HG03558 (cell line): ENCODE results near the gene SFXN3.
"Not testable (repeated sequence)": the region's sequence is repeated elsewhere in the genome, so short reads cannot be mapped to it uniquely, and the experiment has no call there.

ENCODE experiments used
- ATAC-seq: cut with Tn5 transposase; IDR thresholded peaks from one replicate; pipeline ENCODE4 v1.9.1; 2021; ENCODE audit warnings: moderate number of reproducible peaks; ENCODE audit not compliant: unreplicated experiment; ENCODE audit errors: extremely low read depth

The SFXN3 gene

DNA sequence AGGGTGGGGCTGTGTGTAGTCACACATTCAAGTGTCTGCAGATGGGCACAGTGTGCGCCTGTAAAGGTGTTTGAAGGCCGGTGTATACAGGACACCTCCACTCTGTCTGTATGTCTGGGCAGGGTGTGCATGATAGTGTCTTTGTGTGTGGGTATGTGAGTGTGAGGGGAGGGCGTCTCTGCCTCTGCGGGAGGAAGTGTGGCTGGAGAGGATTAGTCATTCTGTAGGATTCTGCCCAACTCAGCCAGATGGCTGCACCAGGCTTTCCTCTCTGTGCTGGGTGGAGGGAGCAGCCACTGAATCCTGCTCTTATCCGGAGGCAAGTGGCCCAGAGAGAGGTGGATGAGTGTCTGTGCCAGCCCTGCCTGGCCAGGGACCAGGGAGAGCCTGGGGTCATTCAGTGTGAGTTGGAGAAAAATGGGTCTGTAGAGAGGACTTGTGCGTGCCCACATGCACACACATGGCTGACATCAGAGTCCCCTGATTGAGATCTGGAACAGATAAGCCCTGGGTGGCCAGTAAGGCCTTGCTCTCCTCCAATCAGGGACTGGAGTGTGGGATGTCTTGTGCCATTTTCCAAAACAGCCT, 1.7 kb downstream of the SFXN3 start:
- ATAC-seq: no peak

DNA sequence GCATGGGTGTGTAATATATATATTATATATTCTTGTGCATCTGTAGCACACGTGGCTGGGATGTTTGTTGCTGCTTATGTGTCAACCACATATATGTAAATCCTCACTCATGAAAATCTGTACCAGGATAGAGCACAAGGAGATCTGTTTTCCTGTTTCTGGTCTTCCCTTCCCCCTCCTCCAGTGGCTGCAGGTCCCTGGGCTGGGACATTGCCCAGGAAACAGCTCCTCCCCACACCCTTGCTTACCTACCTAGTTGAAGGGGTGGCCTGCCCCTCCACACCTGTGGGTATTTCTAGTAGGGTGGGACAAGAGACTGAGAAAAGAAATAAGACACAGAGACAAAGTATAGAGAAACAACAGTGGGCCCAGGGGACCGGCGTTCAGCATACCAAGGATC, 2.2 kb downstream of the SFXN3 start:
- no peak for ATAC-seq

DNA sequence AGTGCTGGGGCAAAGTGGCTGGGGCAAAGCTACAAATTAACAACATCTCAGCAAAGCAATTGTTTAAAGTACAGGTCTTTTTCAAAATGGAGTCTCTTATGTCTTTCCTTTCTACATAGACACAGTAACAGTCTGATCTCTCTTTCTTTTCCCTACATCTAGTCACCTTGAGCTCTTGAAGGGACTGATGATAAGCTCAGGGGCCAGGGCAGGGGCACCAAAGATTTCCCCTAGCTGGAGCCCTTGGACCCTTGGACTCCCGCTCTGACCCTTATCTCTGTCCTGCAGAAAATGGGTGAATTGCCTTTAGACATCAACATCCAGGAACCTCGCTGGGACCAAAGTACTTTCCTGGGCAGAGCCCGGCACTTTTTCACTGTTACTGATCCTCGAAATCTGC, 3.4 kb downstream of the SFXN3 start:
- not testable (repeated sequence) for ATAC-seq

DNA sequence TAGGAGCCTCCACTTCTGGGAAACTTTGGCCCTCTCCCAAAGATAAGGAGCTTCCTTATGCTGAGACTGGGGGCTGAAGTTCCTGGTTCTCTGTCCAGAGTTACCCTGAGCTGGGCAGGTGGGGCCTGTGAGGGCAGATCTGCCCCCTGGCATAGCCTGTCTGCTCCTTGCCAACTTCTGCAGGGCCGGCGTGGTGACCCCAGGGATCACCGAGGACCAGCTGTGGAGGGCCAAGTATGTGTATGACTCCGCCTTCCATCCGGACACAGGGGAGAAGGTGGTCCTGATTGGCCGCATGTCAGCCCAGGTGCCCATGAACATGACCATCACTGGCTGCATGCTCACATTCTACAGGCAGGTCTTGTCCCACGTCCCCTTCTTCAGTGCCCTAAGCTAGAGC, 4.3 kb downstream of the SFXN3 start:
- ATAC-seq: no peak

DNA sequence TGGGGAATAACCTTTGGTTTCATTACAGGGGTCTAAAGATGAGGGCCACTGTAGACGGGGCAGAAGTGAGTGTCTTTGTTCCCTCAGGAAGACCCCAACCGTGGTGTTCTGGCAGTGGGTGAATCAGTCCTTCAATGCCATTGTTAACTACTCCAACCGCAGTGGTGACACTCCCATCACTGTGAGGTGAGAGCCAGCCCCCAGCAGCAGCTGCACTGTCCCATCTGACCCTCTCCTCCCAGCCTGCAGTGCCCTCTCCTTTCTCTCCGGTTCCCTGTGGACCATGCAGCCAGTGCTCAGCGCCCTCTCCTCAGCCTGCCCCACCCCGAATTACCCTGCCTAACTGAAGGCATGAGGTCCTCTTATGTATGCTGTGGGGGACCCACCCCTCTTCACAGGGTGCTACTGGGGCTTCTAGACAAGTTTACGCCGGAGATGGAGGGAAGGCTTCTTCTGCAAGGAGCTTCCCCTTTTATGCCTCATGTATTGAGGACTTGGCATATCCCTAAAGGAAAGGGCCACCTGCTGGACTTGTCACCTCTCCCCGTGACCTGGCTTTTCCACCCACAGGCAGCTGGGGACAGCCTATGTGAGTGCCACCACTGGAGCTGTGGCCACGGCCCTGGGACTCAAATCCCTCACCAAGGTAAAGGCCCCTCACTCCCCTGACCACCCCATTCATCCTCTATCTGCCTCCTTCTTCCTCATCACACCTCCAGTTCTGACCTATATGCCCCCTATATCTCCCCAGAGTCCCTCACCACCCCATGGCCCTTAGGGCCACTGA, 5.1 kb downstream of the SFXN3 start:
- ATAC-seq: no peak

DNA sequence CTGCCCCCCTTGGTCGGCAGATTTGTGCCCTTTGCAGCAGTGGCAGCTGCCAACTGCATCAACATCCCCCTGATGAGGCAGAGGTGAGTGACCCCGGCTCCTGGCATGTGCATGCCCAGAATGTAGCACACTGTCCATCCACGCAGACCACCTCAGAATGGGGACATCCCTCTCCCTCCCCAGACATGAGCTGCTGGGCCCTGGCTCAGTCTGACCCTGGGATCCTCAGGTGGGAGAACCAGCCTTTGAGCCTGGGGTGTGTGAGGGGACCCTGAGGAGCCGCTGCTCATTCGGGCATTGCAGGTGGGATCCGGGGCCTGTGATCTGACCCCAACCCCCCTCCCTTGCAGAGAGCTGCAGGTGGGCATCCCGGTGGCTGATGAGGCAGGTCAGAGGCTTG, 5.7 kb downstream of the SFXN3 start:
- ATAC-seq: no peak

DNA sequence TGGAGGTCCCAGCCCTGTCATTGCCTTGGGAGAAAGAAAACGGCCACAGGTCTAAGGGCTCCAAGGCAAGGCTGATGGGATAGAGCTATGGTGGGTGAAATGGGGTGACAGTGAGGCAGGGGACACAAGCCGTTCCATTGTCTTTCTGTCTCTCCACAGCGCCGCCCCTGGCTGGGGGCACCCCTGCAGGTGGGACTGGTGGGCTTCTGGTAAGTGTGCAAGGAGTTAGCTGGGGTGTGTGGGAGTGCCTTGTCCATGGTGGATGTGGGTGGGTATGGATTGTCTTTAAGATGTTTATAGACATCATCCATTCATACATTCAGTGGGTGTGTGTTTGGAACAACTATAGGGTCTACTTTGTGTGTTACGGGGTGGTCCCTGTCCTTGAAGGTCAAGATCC, 7.5 kb downstream of the SFXN3 start:
- no peak for ATAC-seq

DNA sequence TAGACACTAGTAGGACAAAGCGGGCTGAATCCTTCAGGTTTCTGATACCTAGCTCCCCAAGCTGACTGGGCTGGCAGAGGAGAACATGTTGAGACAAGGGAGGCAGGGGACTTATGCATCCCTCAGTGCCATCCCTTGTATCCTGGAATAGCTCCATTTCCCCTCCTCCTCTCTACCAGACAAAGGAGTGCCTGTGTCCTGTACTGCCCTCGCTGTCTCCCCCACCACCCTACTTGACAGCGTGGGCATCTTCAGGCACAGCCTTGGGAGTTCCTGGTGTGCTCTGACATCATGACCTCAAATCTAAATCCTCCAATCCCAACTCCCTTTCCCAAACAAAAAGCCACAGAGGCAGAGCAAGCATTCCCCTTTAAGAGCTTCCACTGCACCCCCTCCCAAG, 9.0 kb downstream of the SFXN3 start:
- ATAC-seq: no peak

DNA sequence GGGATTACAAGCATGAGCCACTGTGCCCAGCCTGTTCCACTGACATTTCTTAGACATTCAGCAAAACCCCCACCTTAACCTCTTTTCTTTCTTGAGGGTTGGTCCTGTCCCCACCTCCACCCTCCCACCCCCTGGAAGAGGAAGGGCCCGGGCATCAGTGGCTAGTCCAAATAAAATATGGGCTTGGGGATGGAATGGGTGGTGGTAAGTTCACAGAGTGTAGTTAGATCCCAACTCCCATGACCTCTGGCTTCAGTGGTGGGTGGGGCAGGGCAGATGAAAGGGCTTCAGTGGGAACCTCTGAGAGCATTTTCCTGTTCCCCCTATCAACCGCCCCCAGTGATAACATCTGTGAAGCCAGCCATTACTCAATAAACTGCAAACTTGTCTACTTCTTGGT, 9.8 kb downstream of the SFXN3 start:
- no peak for ATAC-seq

DNA sequence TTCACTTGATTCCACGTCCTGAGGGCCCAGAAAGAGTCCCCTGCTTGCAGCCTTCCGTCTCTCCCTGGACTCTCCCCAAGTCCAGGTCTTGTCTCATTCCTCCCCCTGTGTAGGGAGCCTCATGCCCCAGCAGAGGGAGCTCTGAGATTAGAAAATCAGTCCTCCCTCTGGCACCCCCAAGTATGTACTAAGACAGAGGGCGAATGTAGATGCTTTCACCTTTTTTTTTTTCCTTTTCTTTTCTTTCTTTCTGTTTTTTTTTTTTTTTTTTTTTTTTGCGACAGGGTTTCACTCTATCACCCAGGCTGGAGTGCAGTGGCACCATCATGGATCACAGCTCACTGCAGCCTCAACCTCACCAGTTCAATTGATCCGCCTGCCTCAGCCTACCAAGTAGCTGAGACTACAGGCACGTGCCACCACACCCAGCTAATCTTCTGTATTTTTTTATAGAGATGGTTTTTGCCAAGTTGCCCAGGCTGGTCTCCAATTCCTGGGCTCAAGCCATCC, 10.3 kb downstream of the SFXN3 start:
- peak; percentile 40 for ATAC-seq

DNA sequence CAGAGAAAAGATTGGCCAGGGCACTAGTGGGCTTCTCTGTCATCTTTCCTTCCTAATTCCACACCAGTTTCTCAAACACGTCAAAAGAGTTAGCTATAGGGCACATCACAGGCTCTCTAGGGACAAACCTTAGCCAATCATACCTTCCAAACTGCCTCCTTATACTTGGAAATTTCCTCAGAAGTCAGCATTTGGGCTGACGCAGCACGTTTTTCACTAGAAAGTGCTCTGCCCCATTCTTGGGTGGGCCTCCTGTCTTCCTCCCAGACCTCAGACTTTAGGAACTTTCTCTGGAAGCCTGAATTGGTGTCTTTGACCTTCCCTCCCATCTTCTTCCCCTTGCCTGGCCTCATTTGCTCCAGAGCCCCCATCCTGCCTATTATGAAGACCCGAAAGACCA, 11.1 kb downstream of the SFXN3 start:
- ATAC-seq: no peak

DNA sequence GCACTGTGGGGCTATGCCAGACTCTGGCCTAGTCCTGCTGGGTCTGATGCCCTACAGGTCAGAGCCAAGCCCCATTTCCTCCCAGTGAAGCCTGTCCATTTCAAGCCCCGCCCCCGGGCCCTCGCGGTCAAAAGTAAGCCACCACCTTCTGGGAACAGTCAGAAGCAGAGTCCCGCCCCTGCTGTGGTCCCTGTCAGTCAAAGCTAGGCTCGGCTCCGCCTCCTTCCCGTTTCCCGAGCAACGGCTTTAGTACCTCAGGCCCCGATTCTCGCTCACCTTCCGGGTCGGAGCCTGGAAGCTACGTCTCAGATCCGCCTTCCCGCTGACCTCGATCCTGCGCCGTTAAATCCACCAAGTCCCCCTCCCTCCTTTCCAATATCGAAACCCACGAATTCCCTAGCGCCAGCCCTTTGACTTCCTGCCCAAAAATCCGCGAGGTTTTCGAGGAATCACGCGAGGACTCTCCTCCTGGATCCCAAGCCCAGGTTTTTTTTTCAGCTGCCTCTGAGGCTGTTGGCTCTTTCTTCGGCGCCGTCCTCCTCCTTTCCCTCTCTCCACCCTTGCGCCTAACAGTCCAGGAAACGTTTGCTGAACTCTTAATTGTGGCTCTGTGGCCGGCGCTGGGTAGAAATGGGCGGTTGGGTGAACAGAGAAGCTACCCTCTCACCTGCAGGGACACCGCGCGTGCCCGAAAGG, 11.8 kb downstream of the SFXN3 start:
- ATAC-seq: peak; percentile 76

DNA sequence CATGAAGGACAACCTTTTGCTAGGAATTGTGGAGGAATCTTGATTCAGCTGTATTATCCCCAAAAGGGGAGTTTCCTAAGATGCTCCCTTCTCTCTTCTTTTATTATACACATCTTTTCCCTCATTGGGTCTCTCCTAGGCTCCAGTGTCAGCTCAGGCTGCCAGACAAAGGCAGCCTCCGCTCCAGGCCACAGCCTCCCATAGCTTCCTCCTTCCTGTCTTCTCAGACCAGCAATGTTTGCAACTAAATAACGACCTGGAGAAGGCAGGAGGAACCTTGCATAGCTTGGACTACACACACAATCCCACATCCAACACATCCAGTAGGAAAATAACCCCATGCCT, 12.3 kb downstream of the SFXN3 start:
- ATAC-seq: no peak

DNA sequence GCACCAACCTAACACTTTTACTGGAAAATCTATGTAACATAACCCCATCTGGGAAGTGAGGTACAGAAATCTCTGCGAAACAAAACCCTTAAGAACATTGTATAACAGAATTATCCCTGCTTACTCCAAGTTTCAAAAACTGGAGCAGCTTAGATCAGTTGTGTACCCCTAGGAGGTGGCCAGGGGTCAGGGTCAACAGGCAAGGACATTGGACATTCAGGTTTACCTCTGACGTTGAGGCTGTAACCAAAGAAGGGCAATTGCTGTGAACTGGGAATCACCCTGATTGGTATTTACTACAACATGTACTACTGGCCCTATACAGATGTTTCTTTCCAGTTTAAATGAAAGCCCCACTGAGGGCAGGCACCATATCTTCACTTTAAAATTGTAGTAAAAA, 13.1 kb downstream of the SFXN3 start:
- ATAC-seq: no peak

DNA sequence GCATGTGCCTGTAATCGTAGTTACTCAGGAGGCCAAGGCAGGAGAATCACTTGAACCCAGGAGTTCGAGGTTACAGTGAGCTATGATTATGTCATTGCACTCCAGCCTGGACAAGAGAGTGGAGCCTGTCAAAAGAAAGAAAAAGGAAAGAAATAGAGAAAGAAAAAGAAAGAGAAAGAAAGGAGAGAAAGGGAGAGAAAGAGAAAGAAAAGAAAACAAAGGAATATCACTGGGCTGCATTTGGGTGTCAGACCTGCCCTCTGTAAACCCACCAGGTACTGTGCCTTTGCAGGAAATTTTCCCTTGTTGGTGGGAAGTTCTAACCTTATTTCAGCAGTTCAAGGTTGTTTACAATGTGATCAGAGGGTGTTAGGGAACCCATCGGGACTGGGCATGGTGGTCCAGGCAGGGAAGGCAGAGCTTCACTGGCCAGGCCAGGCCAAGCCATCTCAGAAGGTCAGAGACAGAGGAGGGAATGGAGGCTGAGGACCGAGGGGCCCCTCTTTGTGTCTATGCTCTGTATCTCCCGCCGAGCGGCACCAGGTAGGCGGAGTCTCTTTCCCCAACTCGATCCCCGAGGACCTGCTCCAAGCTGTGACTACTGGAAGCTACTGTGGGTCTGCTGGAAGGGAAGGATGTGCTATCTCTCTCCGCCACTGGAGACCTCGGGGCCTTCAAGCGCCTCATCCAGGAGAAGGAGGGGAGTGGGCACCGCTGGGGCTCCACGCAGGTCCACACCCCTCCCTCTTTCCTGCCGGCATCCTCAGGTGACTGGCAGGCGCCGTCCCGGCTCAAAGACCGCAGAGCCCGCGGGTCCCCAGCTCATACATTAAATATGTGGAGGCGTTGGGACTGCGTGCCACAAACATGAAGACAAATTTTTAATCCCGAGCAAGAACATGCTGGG, 15.6 kb downstream of the SFXN3 start:
- ATAC-seq: no peak

DNA sequence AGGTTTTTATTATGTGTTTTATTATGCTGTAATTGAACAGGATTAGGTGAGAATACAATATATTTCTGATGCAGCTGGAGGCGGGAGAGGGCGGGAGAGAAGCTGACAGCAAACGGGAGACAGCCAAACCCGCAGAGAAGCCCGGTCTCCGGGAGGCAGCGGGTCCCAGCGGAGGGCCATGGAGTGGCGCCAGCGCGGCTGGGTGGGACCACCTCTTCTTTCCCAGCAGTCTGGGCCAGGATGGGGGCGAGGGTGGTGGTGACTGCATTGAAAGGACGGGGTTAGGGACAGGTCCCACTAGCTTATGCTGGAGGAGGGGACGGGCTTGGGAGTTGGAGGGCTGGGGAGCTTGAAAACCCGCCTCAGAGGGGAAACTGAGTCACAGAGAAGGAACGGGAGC, 16.2 kb downstream of the SFXN3 start:
- ATAC-seq: no peak

DNA sequence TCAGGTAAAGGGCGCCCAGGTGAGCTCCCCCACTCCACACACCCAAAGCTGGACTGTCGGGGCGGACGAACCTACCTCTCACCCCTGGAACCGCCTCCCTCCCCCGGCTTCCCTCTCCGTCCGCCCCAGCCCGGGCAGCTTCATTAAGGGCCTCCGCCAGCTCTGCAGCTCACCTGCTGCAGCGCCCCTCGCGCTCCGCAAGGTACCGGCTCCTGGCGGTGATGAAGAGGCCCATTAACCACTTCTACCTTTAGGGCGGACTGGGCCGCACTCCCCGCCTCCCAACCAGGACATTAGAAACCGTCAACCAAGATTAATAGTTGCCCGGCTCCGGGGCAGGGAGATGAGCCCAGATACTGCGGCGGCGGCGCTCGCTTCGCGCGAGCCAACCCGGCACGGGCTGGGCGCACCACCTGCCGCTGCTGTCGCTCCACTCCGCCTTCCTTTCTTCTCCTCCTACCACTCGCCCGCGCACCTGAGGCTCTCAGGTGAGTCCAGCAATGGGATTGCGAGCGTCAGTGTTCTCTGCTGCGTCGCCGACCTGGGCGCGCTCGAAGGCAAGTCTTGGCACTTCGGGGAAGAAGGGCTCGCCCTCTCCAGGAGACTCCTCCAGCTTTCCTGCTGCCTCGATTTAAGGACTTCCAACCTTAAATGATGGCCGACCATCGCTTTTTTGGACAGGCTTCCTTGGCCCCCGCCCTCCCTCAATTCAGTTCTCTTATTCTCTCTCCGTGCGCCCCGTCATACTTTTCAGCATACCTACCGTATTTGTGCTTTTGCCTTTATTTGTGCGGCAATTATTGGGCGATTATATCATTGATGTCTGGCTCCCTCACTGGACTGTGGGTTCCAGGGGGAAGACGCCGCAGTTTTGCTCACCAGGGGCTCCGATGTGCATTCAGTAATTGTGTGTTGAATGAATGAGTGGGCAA, 17.2 kb downstream of the SFXN3 start:
- no peak for ATAC-seq

DNA sequence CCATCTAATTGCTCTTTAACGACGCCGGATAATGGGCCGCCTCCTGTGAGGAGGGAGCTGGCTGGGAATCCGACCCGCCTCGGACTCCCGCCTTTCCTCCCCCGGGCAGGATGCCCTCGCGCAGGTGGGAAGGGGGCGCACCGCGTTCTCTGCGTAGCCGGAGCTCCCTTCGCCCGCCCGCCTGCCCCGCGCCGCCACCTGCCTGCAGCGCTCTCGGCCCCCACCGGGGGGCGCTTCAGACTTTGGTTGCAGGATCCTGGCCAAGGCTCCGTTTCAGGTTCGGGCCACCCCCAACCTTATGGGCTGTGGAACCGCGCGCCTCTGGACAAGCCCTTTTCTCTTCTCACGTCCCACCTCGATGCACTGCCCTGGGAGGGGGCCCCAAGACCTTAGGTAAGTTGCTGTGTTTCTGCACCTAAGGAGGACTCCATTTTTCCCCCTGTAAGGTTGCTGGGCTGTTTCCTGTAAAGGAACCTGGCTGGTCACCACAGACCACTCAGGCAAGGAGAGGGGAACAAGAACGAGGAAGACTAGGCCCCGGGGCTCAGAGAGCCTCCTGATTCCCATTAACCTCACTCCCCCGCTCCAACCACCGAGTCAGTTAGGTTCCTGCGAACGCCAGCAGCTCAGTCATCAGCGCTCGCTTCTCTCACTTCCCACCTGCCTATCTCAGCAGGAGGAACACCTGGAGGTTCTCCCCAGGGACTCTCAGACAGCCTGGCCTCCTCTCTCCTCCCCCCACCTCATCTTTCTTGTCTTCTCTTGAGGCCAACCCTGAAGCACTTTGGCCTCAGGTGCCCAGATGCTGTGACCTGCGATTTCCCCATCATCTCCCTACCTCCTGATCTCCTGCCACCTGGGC, 19.4 kb downstream of the SFXN3 start:
- no peak for ATAC-seq

DNA sequence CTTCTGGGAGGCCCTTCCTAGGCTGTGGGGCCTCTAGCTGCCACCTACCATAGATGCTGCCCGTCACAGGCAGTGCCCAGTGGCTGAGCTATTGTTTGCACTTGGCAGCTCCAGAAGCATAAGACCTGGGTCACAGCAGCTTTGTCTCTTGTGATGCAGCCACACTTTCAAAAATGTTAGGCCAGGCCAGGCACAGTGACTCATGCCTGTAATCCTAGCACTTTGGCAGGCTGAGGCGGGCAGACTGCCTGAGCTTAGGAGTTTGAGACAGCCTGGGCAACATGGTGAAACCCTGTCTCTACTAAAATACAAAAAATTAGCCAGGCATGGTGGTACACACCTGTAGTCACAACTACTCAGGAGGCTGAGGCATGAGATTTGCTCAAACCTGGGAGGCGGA, 21.3 kb downstream of the SFXN3 start:
- no peak for ATAC-seq
